ENCODE data around the gene VPS37C. TPM values are rescaled to one million over a fixed set of nuclear protein-coding genes. Genes with fewer than 3 reads are reported as not detected.

VPS37C gene
- total RNA-seq, 1 experiment from 2014 or later, result 23.4 TPM

DNA sequence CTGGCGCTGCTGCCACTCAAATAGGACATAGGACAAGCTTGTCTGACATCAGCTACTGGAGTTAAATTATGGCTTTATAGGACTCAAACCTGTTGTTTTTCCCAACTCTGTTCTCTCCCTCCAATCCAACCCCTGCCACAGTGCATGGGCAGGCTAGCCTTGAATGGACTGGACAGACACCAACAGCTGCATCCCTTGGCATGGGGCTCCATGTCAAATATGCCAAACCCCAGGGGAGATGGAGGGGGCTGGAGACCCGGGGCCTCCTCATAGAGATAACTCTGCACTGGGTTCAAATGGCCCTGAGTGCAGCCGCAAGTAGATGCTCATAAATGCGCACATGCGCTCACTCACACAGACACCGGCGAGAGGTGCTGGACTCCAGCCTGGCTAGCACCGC lies 30.0 kb downstream of the VPS37C start:
- Mint-ChIP-seq H3K4me1 (peaks cover 16% of the 10 kb centered on the region), H3K4me3 (no peak overlapping the region), H3K27me3 (ENCODE audit: low read depth) (no peaks in the 10 kb centered on the region; the same call in 1 of the 2 replicates), H3K9me3 (no peaks in the 10 kb centered on the region), H3K27ac (no peak overlapping the region), H3K36me3 (peaks cover 3% of the 10 kb centered on the region; the same call in 1 of the 2 replicates)
- DNase-seq (ENCODE audit: low spot score) (no peak), ATAC-seq (no peak)
- CTCF ChIA-PET, result interaction anchor here (1.6 kb wide), 1 partner anchor 55 kb away, joined by 8 read pairs; no protein-coding TSS in a partner anchor
- TF ChIP-seq SMAD3 (CRISPR knock-in tag; IDR thresholded peaks at IDR 0.05; ENCODE audit: borderline replicate concordance) (no peak), NFE2L1 (CRISPR knock-in tag; IDR thresholded peaks at IDR 0.05) (no peak), JAZF1 (CRISPR knock-in tag; IDR thresholded peaks at IDR 0.05) (no peak), ZNF138 (CRISPR knock-in tag; conservative IDR thresholded peaks at IDR 0.05) (no peak), FOXJ3 (CRISPR knock-in tag; IDR thresholded peaks at IDR 0.05; ENCODE audit: borderline replicate concordance) (no peak), RORB (CRISPR knock-in tag; IDR thresholded peaks at IDR 0.05) (no peak), GABPB1 (CRISPR knock-in tag; IDR thresholded peaks at IDR 0.05) (no peak)
- TF ChIP-seq, protein P1, sequence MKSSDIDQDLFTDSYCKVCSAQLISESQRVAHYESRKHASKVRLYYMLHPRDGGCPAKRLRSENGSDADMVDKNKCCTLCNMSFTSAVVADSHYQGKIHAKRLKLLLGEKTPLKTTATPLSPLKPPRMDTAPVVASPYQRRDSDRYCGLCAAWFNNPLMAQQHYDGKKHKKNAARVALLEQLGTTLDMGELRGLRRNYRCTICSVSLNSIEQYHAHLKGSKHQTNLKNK (CRISPR knock-in tag; IDR thresholded peaks at IDR 0.05), result no peak
- TF ChIP-seq, protein P2, sequence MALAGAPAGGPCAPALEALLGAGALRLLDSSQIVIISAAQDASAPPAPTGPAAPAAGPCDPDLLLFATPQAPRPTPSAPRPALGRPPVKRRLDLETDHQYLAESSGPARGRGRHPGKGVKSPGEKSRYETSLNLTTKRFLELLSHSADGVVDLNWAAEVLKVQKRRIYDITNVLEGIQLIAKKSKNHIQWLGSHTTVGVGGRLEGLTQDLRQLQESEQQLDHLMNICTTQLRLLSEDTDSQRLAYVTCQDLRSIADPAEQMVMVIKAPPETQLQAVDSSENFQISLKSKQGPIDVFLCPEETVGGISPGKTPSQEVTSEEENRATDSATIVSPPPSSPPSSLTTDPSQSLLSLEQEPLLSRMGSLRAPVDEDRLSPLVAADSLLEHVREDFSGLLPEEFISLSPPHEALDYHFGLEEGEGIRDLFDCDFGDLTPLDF (CRISPR knock-in tag; IDR thresholded peaks at IDR 0.05), result no peak
- TF ChIP-seq, protein P3, sequence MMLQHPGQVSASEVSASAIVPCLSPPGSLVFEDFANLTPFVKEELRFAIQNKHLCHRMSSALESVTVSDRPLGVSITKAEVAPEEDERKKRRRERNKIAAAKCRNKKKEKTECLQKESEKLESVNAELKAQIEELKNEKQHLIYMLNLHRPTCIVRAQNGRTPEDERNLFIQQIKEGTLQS (CRISPR knock-in tag; conservative IDR thresholded peaks at IDR 0.05), result no peak
- TF ChIP-seq, protein P4, sequence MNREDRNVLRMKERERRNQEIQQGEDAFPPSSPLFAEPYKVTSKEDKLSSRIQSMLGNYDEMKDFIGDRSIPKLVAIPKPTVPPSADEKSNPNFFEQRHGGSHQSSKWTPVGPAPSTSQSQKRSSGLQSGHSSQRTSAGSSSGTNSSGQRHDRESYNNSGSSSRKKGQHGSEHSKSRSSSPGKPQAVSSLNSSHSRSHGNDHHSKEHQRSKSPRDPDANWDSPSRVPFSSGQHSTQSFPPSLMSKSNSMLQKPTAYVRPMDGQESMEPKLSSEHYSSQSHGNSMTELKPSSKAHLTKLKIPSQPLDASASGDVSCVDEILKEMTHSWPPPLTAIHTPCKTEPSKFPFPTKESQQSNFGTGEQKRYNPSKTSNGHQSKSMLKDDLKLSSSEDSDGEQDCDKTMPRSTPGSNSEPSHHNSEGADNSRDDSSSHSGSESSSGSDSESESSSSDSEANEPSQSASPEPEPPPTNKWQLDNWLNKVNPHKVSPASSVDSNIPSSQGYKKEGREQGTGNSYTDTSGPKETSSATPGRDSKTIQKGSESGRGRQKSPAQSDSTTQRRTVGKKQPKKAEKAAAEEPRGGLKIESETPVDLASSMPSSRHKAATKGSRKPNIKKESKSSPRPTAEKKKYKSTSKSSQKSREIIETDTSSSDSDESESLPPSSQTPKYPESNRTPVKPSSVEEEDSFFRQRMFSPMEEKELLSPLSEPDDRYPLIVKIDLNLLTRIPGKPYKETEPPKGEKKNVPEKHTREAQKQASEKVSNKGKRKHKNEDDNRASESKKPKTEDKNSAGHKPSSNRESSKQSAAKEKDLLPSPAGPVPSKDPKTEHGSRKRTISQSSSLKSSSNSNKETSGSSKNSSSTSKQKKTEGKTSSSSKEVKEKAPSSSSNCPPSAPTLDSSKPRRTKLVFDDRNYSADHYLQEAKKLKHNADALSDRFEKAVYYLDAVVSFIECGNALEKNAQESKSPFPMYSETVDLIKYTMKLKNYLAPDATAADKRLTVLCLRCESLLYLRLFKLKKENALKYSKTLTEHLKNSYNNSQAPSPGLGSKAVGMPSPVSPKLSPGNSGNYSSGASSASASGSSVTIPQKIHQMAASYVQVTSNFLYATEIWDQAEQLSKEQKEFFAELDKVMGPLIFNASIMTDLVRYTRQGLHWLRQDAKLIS (CRISPR knock-in tag; IDR thresholded peaks at IDR 0.05; ENCODE audit: borderline replicate concordance), result no peak
- POLR2A ChIA-PET, result no interaction called here

DNA sequence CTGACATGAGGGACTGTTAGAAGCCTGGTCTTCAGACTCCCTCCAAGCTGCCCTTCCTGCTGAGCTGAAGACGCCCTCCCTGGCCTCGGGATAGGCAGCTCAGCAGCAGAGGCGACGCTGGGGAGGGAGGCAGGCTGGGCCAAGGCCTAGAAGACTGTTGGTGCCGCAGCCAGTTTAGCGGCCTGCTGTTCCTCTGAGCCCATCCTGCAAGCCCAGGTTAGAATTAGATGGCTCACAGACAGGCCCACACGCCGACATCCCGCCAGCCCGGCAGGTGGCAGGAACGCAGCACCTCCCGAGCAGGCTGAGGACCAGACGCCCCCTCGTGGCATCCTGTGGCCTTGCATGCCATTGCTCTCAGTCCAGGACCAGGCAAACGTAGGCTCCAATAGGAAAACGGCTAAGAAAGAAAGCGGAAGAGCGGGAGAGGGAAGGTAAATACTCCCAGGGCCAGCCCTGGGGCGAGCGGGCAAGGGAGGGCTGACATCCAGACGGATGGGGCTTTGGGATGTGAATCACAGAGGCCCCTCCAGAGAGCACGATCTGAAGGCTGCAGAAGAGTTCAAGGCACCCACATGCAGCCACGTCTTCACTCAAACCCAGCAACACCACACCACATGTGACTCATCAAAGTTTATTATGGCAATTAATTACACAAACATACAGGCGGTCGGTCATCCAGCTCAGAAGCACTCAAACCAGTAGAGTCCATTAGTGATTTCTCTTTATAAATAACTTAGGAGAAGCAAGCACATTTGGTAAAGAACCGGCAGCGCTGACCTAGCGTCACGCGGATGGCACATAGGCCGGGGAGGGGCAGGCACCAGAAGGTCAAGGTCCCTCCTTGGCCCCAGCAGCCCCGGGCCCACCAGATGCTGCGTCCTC lies 31.3 kb downstream of the VPS37C start:
- Mint-ChIP-seq H3K27ac (peak overlapping the region; percentile 55), H3K36me3 (peaks cover 3% of the 10 kb centered on the region; the same call in 1 of the 2 replicates), H3K9me3 (no peaks in the 10 kb centered on the region), H3K4me3 (no peak overlapping the region), H3K4me1 (peaks cover 15% of the 10 kb centered on the region), H3K27me3 (ENCODE audit: low read depth) (no peaks in the 10 kb centered on the region; the same call in 1 of the 2 replicates)
- POLR2A ChIA-PET, result no interaction called here
- CTCF ChIA-PET, result interaction anchor here (0.6 to 2.0 kb wide), 16 partner anchors 10 to 326 kb away, joined by 3 to 13 read pairs (median 4); no protein-coding TSS in a partner anchor
- DNase-seq (ENCODE audit: low spot score) (peak; percentile 97), ATAC-seq (peak; percentile 90)
- TF ChIP-seq, protein P5, sequence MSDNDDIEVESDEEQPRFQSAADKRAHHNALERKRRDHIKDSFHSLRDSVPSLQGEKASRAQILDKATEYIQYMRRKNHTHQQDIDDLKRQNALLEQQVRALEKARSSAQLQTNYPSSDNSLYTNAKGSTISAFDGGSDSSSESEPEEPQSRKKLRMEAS (CRISPR knock-in tag; IDR thresholded peaks at IDR 0.05), result no peak; the same call in 1 of the 2 replicates
- peak; percentile 56; the same call in 1 of the 2 replicates for TF ChIP-seq RELA (CRISPR knock-in tag; IDR thresholded peaks at IDR 0.05; ENCODE audit: borderline replicate concordance)
- TF ChIP-seq GTF2I (CRISPR knock-in tag; conservative IDR thresholded peaks at IDR 0.05), result no peak
- no peak for TF ChIP-seq JAZF1 (CRISPR knock-in tag; IDR thresholded peaks at IDR 0.05)
- TF ChIP-seq, protein P6, sequence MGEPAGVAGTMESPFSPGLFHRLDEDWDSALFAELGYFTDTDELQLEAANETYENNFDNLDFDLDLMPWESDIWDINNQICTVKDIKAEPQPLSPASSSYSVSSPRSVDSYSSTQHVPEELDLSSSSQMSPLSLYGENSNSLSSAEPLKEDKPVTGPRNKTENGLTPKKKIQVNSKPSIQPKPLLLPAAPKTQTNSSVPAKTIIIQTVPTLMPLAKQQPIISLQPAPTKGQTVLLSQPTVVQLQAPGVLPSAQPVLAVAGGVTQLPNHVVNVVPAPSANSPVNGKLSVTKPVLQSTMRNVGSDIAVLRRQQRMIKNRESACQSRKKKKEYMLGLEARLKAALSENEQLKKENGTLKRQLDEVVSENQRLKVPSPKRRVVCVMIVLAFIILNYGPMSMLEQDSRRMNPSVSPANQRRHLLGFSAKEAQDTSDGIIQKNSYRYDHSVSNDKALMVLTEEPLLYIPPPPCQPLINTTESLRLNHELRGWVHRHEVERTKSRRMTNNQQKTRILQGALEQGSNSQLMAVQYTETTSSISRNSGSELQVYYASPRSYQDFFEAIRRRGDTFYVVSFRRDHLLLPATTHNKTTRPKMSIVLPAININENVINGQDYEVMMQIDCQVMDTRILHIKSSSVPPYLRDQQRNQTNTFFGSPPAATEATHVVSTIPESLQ (CRISPR knock-in tag; IDR thresholded peaks at IDR 0.05), result no peak
- TF ChIP-seq CREM (CRISPR knock-in tag; IDR thresholded peaks at IDR 0.05), result 0 out of 2 replicates have a peak, but pooled peaks have one; percentile 49
- TF ChIP-seq, protein P2 (CRISPR knock-in tag; IDR thresholded peaks at IDR 0.05), result no peak
- TF ChIP-seq ELF4 (CRISPR knock-in tag; IDR thresholded peaks at IDR 0.05; ENCODE audit: low read depth), result no peak
- no peak for TF ChIP-seq ZNF416 (CRISPR knock-in tag; IDR thresholded peaks at IDR 0.05)
- peak; percentile 11; the same call in 1 of the 2 replicates for TF ChIP-seq GABPB1 (CRISPR knock-in tag; IDR thresholded peaks at IDR 0.05)
- TF ChIP-seq, protein P7, sequence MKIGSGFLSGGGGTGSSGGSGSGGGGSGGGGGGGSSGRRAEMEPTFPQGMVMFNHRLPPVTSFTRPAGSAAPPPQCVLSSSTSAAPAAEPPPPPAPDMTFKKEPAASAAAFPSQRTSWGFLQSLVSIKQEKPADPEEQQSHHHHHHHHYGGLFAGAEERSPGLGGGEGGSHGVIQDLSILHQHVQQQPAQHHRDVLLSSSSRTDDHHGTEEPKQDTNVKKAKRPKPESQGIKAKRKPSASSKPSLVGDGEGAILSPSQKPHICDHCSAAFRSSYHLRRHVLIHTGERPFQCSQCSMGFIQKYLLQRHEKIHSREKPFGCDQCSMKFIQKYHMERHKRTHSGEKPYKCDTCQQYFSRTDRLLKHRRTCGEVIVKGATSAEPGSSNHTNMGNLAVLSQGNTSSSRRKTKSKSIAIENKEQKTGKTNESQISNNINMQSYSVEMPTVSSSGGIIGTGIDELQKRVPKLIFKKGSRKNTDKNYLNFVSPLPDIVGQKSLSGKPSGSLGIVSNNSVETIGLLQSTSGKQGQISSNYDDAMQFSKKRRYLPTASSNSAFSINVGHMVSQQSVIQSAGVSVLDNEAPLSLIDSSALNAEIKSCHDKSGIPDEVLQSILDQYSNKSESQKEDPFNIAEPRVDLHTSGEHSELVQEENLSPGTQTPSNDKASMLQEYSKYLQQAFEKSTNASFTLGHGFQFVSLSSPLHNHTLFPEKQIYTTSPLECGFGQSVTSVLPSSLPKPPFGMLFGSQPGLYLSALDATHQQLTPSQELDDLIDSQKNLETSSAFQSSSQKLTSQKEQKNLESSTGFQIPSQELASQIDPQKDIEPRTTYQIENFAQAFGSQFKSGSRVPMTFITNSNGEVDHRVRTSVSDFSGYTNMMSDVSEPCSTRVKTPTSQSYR (CRISPR knock-in tag; IDR thresholded peaks at IDR 0.05), result no peak
